Measurements from ENCODE around the gene PAGE5. TPM values are rescaled to one million over a fixed set of nuclear protein-coding genes. Genes with fewer than 3 reads are reported as not detected.

The PAGE5 gene
- total RNA-seq, 5 donors from 2014 or later (not counting 1 experiment from before 2014, with no cell fraction given) = 0.53 to 1.1 TPM; not detected in 3

- Mint-ChIP-seq H3K4me1 (no peaks in the 10 kb centered on the region), H3K4me3 (no peak overlapping the region), H3K9me3 (no peaks in the 10 kb centered on the region), H3K27ac (no peak overlapping the region), H3K36me3 (no peaks in the 10 kb centered on the region), H3K27me3 (peaks cover 0 to 15% of the 10 kb centered on the region in 2 donors)
- whole genome bisulfite sequencing (ENCODE audit: insufficient coverage) = no CpG with 5 or more reads among the region's 3 CpGs
- ChIA-PET CTCF (no interaction called here), POLR2A (no interaction called here)
- H3K4me3 ChIP-seq (ENCODE audit: control insufficient read depth in 1 of 2, extremely low read depth in 1 of 2, low read length in 1 of 2) = no peak overlapping the region
- H3K9me3 ChIP-seq = no peaks in the 10 kb centered on the region
- H3K27me3 ChIP-seq (replicated peaks in 1 of 2; ENCODE audit: control insufficient read depth in 2 of 2, extremely low read depth in 1 of 2, insufficient read depth in 2 of 2, low read length in 1 of 2) = no peaks in the 10 kb centered on the region
- ATAC-seq (replicated peaks in 1 of 4) (no peak), DNase-seq (no peak)
- H3K27ac ChIP-seq (ENCODE audit: low read length) = no peak overlapping the region
- no peaks in the 10 kb centered on the region for H3K4me1 ChIP-seq (ENCODE audit: control insufficient read depth in 1 of 2, extremely low read depth in 1 of 2, insufficient read depth in 2 of 2, low read length in 2 of 2)
- H3K36me3 ChIP-seq (ENCODE audit: control insufficient read depth in 2 of 2, extremely low read depth in 1 of 2, insufficient read depth in 1 of 2, low read length in 1 of 2) = no peaks in the 10 kb centered on the region
Observed at GRCh38 chrX:55213381-55213780, 6.8 kb upstream of the PAGE5 start.

GRCh38 chrX:55240788-55241340, 20.7 kb downstream of the PAGE5 start:
- no peak overlapping the region for H3K27ac ChIP-seq (ENCODE audit: low read length)
- Mint-ChIP-seq H3K9me3 (peaks cover 0 to 8% (median 0%) of the 10 kb centered on the region in 3 donors), H3K36me3 (no peaks in the 10 kb centered on the region), H3K4me1 (no peaks in the 10 kb centered on the region), H3K4me3 (no peak overlapping the region), H3K27me3 (peaks cover 8 to 33% of the 10 kb centered on the region in 2 donors), H3K27ac (no peak overlapping the region)
- H3K9me3 ChIP-seq = no peaks in the 10 kb centered on the region
- no peak for DNase-seq
- no peaks in the 10 kb centered on the region for H3K36me3 ChIP-seq (ENCODE audit: control insufficient read depth in 2 of 2, extremely low read depth in 1 of 2, insufficient read depth in 1 of 2, low read length in 1 of 2)
- H3K4me3 ChIP-seq (ENCODE audit: control insufficient read depth in 1 of 2, extremely low read depth in 1 of 2, low read length in 1 of 2) = no peak overlapping the region
- ChIA-PET POLR2A (no interaction called here), CTCF (no interaction called here)
- no peak for ATAC-seq (replicated peaks in 1 of 4)
- no peaks in the 10 kb centered on the region for H3K4me1 ChIP-seq (ENCODE audit: control insufficient read depth in 1 of 2, extremely low read depth in 1 of 2, insufficient read depth in 2 of 2, low read length in 2 of 2)
- peaks cover 0 to 2% of the 10 kb centered on the region in 2 experiments for H3K27me3 ChIP-seq (replicated peaks in 1 of 2; ENCODE audit: control insufficient read depth in 2 of 2, extremely low read depth in 1 of 2, insufficient read depth in 2 of 2, low read length in 1 of 2)
- no CpG with 5 or more reads among the region's 6 CpGs for WGBS (ENCODE audit: insufficient coverage)

- CTCF ChIA-PET = no interaction called here
- H3K36me3 Mint-ChIP-seq = no peaks in the 10 kb centered on the region
- no peak overlapping the region for H3K27ac ChIP-seq (ENCODE audit: low read length)
- H3K36me3 ChIP-seq (ENCODE audit: control insufficient read depth in 2 of 2, extremely low read depth in 1 of 2, insufficient read depth in 1 of 2, low read length in 1 of 2) = no peaks in the 10 kb centered on the region
- no peaks in the 10 kb centered on the region for H3K4me1 ChIP-seq (ENCODE audit: control insufficient read depth in 1 of 2, extremely low read depth in 1 of 2, insufficient read depth in 2 of 2, low read length in 2 of 2)
- H3K27ac Mint-ChIP-seq = no peak overlapping the region
- DNase-seq (no peak), ATAC-seq (replicated peaks in 1 of 4) (no peak)
- no peaks in the 10 kb centered on the region for H3K9me3 ChIP-seq
- no peaks in the 10 kb centered on the region for H3K4me1 Mint-ChIP-seq
- POLR2A ChIA-PET = no interaction called here
- H3K27me3 Mint-ChIP-seq = peaks cover 3 to 20% of the 10 kb centered on the region in 2 donors
- no peak overlapping the region for H3K4me3 ChIP-seq (ENCODE audit: control insufficient read depth in 1 of 2, extremely low read depth in 1 of 2, low read length in 1 of 2)
- no peak overlapping the region for H3K4me3 Mint-ChIP-seq
- H3K9me3 Mint-ChIP-seq = no peaks in the 10 kb centered on the region
- H3K27me3 ChIP-seq (replicated peaks in 1 of 2; ENCODE audit: control insufficient read depth in 2 of 2, extremely low read depth in 1 of 2, insufficient read depth in 2 of 2, low read length in 1 of 2) = no peaks in the 10 kb centered on the region
Observed at GRCh38 chrX:55253528-55253927, 33.4 kb downstream of the PAGE5 start.

- no peak overlapping the region for H3K27ac ChIP-seq (ENCODE audit: low read length)
- ChIA-PET POLR2A (no interaction called here), CTCF (no interaction called here)
- H3K27me3 ChIP-seq (replicated peaks in 1 of 2; ENCODE audit: control insufficient read depth in 2 of 2, extremely low read depth in 1 of 2, insufficient read depth in 2 of 2, low read length in 1 of 2) = no peaks in the 10 kb centered on the region
- Mint-ChIP-seq H3K9me3 (no peaks in the 10 kb centered on the region), H3K27me3 (peaks cover 0 to 7% of the 10 kb centered on the region in 2 donors), H3K4me1 (no peaks in the 10 kb centered on the region), H3K4me3 (no peak overlapping the region), H3K36me3 (no peaks in the 10 kb centered on the region), H3K27ac (no peak overlapping the region)
- H3K4me3 ChIP-seq (ENCODE audit: control insufficient read depth in 1 of 2, extremely low read depth in 1 of 2, low read length in 1 of 2) = no peak overlapping the region
- no peaks in the 10 kb centered on the region for H3K4me1 ChIP-seq (ENCODE audit: control insufficient read depth in 1 of 2, extremely low read depth in 1 of 2, insufficient read depth in 2 of 2, low read length in 2 of 2)
- no peak for DNase-seq
- H3K9me3 ChIP-seq = no peaks in the 10 kb centered on the region
- WGBS (ENCODE audit: insufficient coverage) = no CpG with 5 or more reads among the region's 2 CpGs
- ATAC-seq (replicated peaks in 1 of 4) = no peak
- no peaks in the 10 kb centered on the region for H3K36me3 ChIP-seq (ENCODE audit: control insufficient read depth in 2 of 2, extremely low read depth in 1 of 2, insufficient read depth in 1 of 2, low read length in 1 of 2)
Observed at GRCh38 chrX:55260806-55261205, 40.7 kb downstream of the PAGE5 start.

DNA sequence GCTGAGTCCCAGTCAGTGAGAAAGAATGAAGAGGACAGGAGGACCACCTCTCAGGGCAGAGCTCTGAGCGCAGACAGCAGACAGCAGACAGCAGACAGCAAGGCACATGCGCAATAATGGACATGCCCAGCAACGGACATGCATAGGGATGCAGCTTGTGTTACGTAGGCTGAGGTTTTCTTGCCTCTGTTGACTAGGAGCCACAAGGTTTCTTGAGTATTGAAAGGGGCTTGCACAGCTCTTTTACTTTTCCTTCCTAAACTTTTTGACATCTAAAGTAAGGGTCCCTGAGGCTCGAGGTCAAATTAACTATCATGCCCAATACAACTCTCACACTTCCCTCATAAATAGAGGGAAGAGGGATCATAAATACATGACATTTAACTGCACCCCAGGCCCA, 44.7 kb downstream of the PAGE5 start, which contains the start of gene PAGE3:
Gene PAGE3 (minus strand): TSS at position 101 of the 400 bp plus-strand sequence. CDS start 1,013 bp downstream, outside the sequence.
- H3K9me3 Mint-ChIP-seq = no peaks in the 10 kb centered on the region
- H3K36me3 ChIP-seq (ENCODE audit: control insufficient read depth in 2 of 2, extremely low read depth in 1 of 2, insufficient read depth in 1 of 2, low read length in 1 of 2) = no peaks in the 10 kb centered on the region
- H3K27me3 ChIP-seq (replicated peaks in 1 of 2; ENCODE audit: control insufficient read depth in 2 of 2, extremely low read depth in 1 of 2, insufficient read depth in 2 of 2, low read length in 1 of 2) = no peaks in the 10 kb centered on the region
- no peak within 1 kb of the TSS for H3K4me3 ChIP-seq (ENCODE audit: control insufficient read depth in 1 of 2, extremely low read depth in 1 of 2, low read length in 1 of 2)
- no CpG with 5 or more reads among the region's 5 CpGs for WGBS (ENCODE audit: insufficient coverage)
- ChIA-PET CTCF (no interaction called here), POLR2A (no interaction called here)
- H3K27me3 Mint-ChIP-seq = peaks cover 0 to 3% of the 10 kb centered on the region in 2 donors
- H3K9me3 ChIP-seq = no peaks in the 10 kb centered on the region
- DNase-seq = no peak
- no peaks in the 10 kb centered on the region for H3K4me1 Mint-ChIP-seq
- no peaks in the 10 kb centered on the region for H3K36me3 Mint-ChIP-seq
- H3K27ac Mint-ChIP-seq = no peak within 1 kb of the TSS
- no peak within 1 kb of the TSS for H3K4me3 Mint-ChIP-seq
- no peak within 1 kb of the TSS for H3K27ac ChIP-seq (ENCODE audit: low read length)
- no peaks in the 10 kb centered on the region for H3K4me1 ChIP-seq (ENCODE audit: control insufficient read depth in 1 of 2, extremely low read depth in 1 of 2, insufficient read depth in 2 of 2, low read length in 2 of 2)
- ATAC-seq (replicated peaks in 1 of 4) = no peak

Other genes with a start within 250 kb of the PAGE5 start
- gene PFKFB1, start 226.2 kb upstream of the PAGE5 start, total RNA-seq = 1 to 10 TPM in 1 of 5 donors, under 1 TPM in 4; 0.18 to 1.4 (median 0.61) TPM
- gene APEX2, start 220.0 kb upstream of the PAGE5 start, total RNA-seq = 10 to 100 TPM in 3 of 5 donors, 1 to 10 TPM in 2; 7.5 to 17.2 (median 15.3) TPM
- gene ALAS2, start 189.4 kb upstream of the PAGE5 start, total RNA-seq = not detected
- gene PAGE2B, start 145.3 kb upstream of the PAGE5 start, total RNA-seq = 1 to 10 TPM in 1 of 5 donors, under 1 TPM in 2, not detected in 2; 0.59 to 1.6 (median 0.85) TPM
- not detected for gene PAGE2, start 131.3 kb upstream of the PAGE5 start, total RNA-seq
- gene PAGE3, start 44.6 kb downstream of the PAGE5 start, total RNA-seq = not detected
- gene MAGEH1, start 231.8 kb downstream of the PAGE5 start, total RNA-seq = 10 to 100 TPM; 18.5 to 25.5 (median 22.3) TPM

All from T-cell (primary cell).